HuH-7.5 (cell line): ENCODE data around the gene PLA2G15.
"Not testable (repeated sequence)": the region's sequence is repeated elsewhere in the genome, so short reads cannot be mapped to it uniquely, and the experiment has no call there.

ENCODE experiments used
- DNase-seq: peaks from one replicate; pipeline ENCODE4 v3.0.0; 2011; ENCODE audit warnings: low spot score

The PLA2G15 gene

GRCh38 chr16:68279726-68280558 lies 34.8 kb downstream of the PLA2G15 start:
- DNase-seq: no peak

- no peak for DNase-seq
Measured at GRCh38 chr16:68281368-68282063, 36.3 kb downstream of the PLA2G15 start.

- DNase-seq: no peak
Measured at GRCh38 chr16:68282064-68282452, 36.9 kb downstream of the PLA2G15 start.

DNA sequence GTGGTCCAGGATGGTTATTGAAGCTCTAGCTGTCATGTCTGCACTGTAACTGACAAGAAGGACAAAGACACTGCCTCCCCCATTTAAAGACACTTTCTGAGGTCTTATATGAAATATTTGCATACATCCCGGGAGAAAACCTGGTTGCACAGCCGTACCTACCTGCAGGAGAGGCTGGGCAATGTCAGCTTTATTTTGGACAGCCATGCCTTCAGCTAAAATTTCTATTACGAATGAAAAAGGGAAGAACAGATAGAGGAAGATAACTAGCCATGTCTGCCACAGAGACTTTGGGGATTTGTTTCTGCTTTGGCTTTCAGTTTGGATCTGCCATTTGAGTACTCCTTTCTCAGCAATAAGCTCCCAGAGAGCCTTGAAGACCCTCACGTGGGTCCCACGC lies 38.2 kb downstream of the PLA2G15 start:
- DNase-seq: no peak

- DNase-seq: no peak
Measured at GRCh38 chr16:68283801-68284598, 38.8 kb downstream of the PLA2G15 start.

DNA sequence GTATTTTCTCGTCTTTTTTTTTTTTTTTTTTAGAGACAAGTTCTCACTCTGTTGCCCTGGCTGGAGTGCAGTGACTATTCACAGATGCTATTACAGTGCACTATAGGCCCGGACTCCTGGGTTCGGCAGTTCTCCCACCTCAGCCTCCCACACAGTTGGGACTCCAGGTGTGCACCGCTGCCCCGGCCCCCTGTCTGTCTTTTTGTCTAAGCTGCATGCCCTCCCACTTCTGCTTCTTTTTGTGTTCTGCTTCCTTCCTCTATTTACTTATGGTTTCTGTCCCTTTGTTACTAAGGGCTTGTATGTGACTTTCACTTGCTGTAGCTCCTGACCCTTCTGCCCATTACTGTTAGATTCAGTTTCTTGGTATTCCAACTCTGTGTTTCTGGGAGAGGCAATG lies 39.7 kb downstream of the PLA2G15 start:
- DNase-seq: no peak

GRCh38 chr16:68285683-68286082 lies 40.5 kb downstream of the PLA2G15 start:
- no peak for DNase-seq

DNA sequence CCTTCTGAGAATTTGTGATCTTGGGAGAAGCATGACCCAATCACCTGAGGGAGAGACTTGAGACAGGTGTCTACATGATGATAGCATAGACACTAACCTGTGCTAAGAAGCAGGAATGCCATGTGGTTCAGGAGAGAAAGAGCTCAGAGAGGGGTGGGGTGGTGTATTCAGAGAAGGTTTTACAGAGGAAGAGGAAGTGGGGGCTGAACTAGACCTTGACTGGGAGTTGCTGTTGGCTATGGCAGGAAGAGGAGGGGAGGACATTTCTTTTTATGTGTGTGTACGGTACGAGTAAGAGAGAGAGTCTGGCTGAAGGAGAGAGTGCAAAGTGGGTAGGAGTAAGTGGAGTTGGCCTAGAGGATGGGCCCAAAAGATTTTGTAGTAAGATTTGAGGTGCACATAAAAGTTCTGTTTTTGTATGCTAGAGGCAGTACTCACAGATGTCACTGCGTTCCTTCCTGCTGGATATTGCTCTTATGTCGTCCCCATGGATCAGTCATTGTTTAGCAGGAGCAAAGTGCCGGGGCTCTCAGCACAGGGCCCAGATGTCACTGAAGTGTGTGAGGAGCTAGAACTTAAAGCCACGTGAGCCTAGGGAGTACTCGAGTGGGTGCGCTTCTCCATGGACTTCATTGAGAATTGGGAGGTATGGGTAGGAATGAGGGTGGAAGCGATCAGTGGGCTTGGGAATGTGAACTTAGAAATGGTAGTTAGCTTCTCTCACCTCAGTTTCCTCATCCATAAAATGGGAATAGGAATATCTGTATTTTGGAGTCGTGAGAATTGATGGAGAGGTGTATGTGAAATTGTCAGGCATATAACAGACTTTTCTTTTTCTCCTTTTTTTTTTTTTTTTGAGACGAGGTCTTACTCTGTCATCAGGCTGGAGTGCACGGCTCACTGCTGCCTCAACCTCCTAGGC lies 41.2 kb downstream of the PLA2G15 start:
- DNase-seq: no peak

GRCh38 chr16:68287276-68288251 lies 42.4 kb downstream of the PLA2G15 start:
- DNase-seq: no peak

DNA sequence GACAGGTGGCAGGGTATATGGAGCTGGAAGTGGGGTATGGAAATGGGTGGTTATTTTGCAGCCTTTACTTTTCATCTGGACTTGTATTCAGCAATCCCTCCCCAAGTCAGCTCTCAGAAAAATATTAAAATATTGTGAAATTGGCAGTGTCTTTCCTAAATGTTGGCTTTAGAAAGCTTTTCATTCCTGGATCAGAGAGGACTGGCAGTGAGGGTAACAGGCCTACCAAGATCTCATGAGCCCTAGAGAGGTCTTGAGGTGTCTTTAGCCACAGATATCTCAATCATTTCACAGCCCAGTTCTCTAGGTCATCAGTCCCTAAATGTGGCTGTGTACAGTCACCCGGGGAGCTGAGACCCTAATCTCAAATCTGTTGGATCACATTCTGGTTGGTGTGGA lies 43.1 kb downstream of the PLA2G15 start:
- DNase-seq: no peak

- DNase-seq: not testable (repeated sequence)
Measured at GRCh38 chr16:68288796-68289195, 43.6 kb downstream of the PLA2G15 start.

DNA sequence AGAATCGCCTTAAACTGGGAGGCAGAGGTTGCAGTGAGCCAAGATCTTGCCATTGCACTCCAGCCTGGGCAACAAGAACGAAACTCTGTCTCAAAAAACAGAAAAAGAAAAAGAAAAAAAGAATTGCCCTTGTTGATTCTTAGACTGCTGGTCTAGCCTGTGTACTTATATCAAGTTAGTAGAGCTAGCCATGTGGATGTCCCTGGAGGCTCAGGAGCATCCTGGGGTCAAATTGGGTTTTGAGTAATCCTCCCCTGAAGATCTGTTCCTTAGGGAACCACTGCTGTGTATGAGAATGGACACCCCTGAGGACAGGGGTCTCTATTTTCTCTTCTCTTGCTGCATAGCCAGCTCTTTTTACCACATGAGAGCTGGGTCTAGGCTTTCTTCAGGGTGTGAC lies 44.0 kb downstream of the PLA2G15 start:
- DNase-seq: no peak

- no peak for DNase-seq
Measured at GRCh38 chr16:68289621-68290329, 44.6 kb downstream of the PLA2G15 start.

DNA sequence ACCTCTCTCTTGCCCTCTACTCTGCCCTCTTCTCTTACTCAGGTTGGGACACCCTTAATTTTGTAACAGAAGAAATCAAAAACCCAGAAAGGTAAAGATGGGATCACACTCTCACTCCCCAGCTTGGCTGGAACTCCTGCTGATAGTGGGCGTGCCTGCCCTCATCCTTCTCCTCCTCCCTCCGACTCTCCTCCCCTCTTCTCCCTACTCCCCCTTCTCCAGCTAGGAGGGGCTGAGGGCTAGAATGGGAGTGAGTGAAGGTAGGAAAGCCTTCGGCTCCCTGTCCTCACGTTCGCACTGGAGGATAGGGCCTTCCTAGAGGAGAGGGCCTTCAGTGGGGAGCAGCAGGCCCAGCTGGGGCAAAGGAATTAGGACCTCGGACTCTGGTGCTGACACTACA lies 45.3 kb downstream of the PLA2G15 start:
- DNase-seq: no peak

DNA sequence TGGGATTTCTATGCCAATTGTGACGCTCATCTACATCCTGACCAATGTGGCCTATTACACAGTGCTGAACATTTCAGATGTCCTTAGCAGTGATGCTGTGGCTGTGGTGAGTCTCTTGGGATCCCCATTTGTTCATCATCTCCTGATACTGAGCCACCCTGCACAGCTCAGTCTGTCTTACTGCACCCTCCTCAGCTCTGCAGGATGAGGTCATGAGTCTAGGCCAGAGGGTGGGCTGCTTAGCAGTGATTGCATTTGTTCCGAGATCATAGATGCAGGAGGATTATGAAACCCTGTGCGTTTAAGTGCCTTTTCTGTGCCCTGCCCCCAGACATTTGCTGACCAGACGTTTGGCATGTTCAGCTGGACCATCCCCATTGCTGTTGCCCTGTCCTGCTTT lies 46.1 kb downstream of the PLA2G15 start:
- DNase-seq: no peak

- DNase-seq: no peak
Measured at GRCh38 chr16:68292425-68292824, 47.3 kb downstream of the PLA2G15 start.

DNA sequence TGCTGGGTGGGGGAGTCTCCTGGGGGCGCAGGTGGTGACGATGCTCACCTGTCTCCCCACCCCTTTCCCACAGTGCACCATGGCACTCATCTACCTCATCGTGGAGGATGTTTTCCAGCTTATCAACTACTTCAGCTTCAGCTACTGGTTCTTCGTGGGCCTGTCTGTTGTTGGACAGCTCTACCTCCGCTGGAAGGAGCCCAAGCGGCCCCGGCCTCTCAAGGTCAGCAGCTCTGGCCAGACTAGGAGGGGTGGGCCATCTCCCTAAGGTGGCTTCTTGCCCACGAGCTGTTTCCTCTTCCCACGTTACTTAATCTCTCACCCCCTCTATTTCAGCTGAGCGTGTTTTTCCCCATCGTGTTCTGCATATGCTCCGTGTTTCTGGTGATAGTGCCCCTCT lies 51.1 kb downstream of the PLA2G15 start:
- no peak for DNase-seq

- DNase-seq: no peak
Measured at GRCh38 chr16:68296693-68297092, 51.5 kb downstream of the PLA2G15 start.

DNA sequence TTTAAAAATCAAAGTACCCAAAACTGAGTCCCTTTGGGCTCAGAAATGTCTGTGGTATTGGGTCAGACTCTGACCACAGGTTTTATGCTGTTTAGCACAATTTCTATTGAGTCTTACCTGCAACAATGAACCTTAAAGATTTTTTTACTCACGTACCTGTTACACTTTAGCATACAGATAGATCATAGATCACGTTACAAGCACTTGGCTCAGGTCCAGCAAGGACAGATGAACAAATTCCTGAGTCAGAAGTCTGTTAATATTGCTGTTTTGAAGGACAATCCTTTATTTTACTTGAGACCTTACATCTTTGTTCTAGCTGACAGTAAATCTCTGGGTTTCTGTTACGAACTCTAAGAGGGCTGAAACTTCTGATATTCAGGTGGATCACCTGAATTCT lies 52.7 kb downstream of the PLA2G15 start:
- no peak for DNase-seq

- no peak for DNase-seq
Measured at GRCh38 chr16:68298312-68298711, 53.1 kb downstream of the PLA2G15 start.
